SIG-M5 treated with dmso at 0.1 percent for 504 hours (cell line): ENCODE measurements around the gene PIP4K2A.
"Not testable (repeated sequence)": the region's sequence is repeated elsewhere in the genome, so short reads cannot be mapped to it uniquely, and the experiment has no call there.

Experiments used
- DNase-seq: peaks from one replicate; lab custom pipeline; 2025; ENCODE audit not compliant: unreplicated experiment; lab: John Stamatoyannopoulos, UW

Gene PIP4K2A

GRCh38 chr10:22697101-22697500, 17.3 kb downstream of the PIP4K2A start:
- DNase-seq, result no peak

- DNase-seq, result no peak
Observed at GRCh38 chr10:22693860-22694259, 20.5 kb downstream of the PIP4K2A start.

- DNase-seq, result peak; percentile 15
Observed at GRCh38 chr10:22693371-22693784, 21.0 kb downstream of the PIP4K2A start.

- not testable (repeated sequence) for DNase-seq
Observed at GRCh38 chr10:22692119-22692518, 22.3 kb downstream of the PIP4K2A start.

GRCh38 chr10:22690614-22691431, 23.6 kb downstream of the PIP4K2A start:
- DNase-seq, result peak; percentile 27

- DNase-seq, result no peak
Observed at GRCh38 chr10:22690158-22690557, 24.2 kb downstream of the PIP4K2A start.

- no peak for DNase-seq
Observed at GRCh38 chr10:22686347-22686746, 28.0 kb downstream of the PIP4K2A start.

GRCh38 chr10:22685926-22686325, 28.5 kb downstream of the PIP4K2A start:
- DNase-seq, result no peak

GRCh38 chr10:22684699-22685098, 29.7 kb downstream of the PIP4K2A start:
- no peak for DNase-seq

- no peak for DNase-seq
Observed at GRCh38 chr10:22683140-22683389, 31.3 kb downstream of the PIP4K2A start.

- no peak for DNase-seq
Observed at GRCh38 chr10:22682237-22683139, 31.9 kb downstream of the PIP4K2A start.

GRCh38 chr10:22681783-22682183, 32.6 kb downstream of the PIP4K2A start:
- peak; percentile 31 for DNase-seq

- DNase-seq, result no peak
Observed at GRCh38 chr10:22681301-22681700, 33.1 kb downstream of the PIP4K2A start.

- DNase-seq, result no peak
Observed at GRCh38 chr10:22679608-22680007, 34.8 kb downstream of the PIP4K2A start.

GRCh38 chr10:22677333-22677732, 37.0 kb downstream of the PIP4K2A start:
- no peak for DNase-seq

- DNase-seq, result no peak
Observed at GRCh38 chr10:22676435-22676834, 37.9 kb downstream of the PIP4K2A start.

GRCh38 chr10:22674573-22674930, 39.8 kb downstream of the PIP4K2A start:
- DNase-seq, result no peak

- no peak for DNase-seq
Observed at GRCh38 chr10:22673785-22674572, 40.4 kb downstream of the PIP4K2A start.

- DNase-seq, result no peak
Observed at GRCh38 chr10:22673091-22673392, 41.3 kb downstream of the PIP4K2A start.

- no peak for DNase-seq
Observed at GRCh38 chr10:22672319-22673090, 41.9 kb downstream of the PIP4K2A start.

GRCh38 chr10:22670788-22671187, 43.6 kb downstream of the PIP4K2A start:
- DNase-seq, result no peak
